Measurements from ENCODE around the gene ZNF646.

- TF ChIP-seq, protein P1, sequence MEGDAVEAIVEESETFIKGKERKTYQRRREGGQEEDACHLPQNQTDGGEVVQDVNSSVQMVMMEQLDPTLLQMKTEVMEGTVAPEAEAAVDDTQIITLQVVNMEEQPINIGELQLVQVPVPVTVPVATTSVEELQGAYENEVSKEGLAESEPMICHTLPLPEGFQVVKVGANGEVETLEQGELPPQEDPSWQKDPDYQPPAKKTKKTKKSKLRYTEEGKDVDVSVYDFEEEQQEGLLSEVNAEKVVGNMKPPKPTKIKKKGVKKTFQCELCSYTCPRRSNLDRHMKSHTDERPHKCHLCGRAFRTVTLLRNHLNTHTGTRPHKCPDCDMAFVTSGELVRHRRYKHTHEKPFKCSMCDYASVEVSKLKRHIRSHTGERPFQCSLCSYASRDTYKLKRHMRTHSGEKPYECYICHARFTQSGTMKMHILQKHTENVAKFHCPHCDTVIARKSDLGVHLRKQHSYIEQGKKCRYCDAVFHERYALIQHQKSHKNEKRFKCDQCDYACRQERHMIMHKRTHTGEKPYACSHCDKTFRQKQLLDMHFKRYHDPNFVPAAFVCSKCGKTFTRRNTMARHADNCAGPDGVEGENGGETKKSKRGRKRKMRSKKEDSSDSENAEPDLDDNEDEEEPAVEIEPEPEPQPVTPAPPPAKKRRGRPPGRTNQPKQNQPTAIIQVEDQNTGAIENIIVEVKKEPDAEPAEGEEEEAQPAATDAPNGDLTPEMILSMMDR (conservative IDR thresholded peaks at IDR 0.05; ENCODE audit: low read length) = no peak
- TF ChIP-seq EZH2phosphoT487 (IDR thresholded peaks at IDR 0.05; ENCODE audit: borderline replicate concordance, low read depth, low read length) = no peak
These were observed 36.1 kb downstream of the ZNF646 start for GRCh38 chr16:31110106-31111034.
